Suppressor macrophage (primary cell): ENCODE data around the gene STX4.

Experiments used
- DNase-seq, 4 experiments: peaks; one replicate each; pipeline ENCODE4 v3.0.0-alpha.2; 2020 to 2022
- total RNA-seq, 17 experiments: gene quantifications; one replicate each; lab custom pipeline; 2026; ENCODE audit warnings: mixed read lengths in 6 of 17, inconsistent platforms in 3 of 17; lab: John Stamatoyannopoulos, UW

Gene STX4
- 54.3 to 169 (median 95.6) reads per million in 17 experiments for total RNA-seq

DNA sequence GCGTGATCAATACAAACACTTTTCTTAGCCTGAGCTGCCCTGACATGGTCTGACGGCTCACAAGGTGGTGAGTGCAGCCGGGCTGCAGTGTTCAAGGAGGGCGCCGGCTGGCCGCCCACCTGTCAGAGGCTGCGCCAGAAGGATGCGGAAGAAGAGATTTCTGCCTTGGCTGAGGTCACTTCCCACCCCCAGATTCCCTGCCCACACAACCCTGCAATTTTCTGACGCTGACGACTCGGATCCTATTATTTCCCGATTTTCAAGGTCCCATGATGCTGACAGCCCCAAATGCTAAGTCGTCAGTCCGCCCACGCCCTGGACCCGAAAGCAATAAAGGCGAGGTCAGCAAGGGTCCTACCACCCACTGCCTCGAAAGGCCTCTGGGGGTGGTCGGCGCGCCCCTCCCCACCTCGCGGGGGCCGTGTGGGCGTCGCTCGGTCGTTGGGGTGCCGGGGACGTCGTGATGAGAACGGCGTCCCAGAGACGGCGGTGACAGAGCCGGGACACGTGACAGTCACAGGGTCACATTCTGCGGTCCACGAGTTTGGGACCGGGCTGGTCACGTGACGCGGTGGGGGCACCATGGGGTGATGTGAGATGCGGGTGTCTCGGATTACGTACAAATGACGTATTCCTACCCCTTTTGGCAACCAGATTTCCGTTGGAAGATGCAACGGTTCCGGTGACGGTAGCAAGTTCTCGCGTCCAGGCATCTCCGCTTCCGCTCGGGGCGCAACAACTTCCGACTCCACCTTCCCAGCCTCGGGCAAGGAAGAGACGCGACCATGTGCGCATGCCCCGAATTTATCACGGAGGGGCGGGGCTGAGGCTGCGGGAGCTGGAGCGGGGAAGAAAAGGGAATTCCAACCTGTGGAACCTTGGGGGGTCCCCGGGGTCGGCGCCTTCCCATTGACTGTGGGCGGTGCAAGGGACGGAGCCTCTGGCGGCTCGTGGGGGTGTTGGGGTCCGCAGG, at the start of gene STX4:
STX4 (plus strand) TSS at position 823 of the 973 bp plus-strand sequence. CDS start 248 bp downstream, outside the sequence.
- DNase-seq = peak; percentile 98 to 100 (median 99)

- DNase-seq = no peak
These were observed 49.3 kb upstream of the STX4 start for GRCh38 chr16:30983898-30984610.

DNA sequence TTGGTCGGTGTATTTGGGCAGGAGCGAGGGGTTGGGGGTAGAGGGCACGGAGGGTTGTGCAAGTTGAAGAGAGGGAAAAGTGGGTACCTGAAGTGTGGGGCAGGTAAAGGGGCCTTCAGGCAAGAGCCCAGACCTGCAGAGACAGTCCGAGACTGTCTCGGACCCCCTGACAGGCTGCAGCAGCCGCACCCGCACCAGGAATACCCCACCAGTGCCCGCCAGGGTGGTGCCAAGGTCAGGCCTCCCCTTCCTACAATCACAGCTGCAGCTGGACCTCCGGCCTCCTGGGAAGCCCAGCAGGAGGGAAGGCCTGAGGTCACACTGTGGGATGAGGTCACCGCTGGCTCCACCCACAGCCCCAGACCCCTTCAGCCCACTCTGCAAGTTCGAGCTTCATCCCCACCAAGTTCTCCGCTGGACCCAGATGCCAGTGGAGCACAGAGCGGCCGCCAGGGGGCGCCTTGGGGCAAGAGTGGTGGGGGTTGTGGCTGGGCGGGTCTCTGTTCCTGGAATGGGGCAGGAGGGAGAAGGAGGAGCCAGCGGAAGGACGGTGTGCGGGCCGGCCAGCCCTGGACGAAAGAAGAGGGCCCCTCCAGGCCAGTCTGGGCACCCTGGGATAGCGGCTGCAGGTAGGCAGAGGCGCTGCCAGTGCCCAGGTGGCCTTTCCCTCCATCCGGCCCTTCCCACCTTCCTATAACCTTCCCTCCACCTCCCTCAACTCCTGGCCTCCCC, 48.5 kb upstream of the STX4 start, which contains the start of gene HSD3B7:
HSD3B7 (plus strand) TSS at position 539 of the 732 bp plus-strand sequence. CDS start 452 bp downstream, outside the sequence.
- DNase-seq = peak; percentile 87 to 96 (median 94)

DNA sequence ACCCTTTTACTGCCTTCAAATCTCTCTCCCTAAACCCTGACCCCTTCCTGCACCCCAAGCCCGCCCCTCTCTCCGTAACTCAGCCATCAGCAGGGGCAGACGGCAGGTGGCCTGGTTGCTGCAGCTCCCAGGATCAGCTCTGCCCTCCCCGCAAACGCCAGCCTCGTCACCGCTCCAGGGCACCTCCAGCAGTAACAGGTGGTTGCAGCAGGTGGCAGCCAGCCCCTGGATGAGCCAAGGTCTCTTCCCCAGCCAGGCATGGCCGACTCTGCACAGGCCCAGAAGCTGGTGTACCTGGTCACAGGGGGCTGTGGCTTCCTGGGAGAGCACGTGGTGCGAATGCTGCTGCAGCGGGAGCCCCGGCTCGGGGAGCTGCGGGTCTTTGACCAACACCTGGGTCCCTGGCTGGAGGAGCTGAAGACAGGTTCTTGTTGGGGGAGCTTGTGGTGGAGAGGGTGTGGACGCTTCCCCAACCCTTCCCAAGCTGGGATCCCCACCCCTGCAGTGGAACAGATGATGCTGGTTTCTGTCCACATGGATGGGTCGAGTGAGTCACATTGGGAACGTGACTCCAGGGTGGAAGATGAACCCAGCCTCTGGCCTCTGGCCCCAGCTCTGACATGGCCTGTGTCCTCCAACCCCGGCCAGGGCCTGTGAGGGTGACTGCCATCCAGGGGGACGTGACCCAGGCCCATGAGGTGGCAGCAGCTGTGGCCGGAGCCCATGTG, 47.8 kb upstream of the STX4 start:
- DNase-seq = peak in 2 of 4 experiments; percentile 42 to 51

DNA sequence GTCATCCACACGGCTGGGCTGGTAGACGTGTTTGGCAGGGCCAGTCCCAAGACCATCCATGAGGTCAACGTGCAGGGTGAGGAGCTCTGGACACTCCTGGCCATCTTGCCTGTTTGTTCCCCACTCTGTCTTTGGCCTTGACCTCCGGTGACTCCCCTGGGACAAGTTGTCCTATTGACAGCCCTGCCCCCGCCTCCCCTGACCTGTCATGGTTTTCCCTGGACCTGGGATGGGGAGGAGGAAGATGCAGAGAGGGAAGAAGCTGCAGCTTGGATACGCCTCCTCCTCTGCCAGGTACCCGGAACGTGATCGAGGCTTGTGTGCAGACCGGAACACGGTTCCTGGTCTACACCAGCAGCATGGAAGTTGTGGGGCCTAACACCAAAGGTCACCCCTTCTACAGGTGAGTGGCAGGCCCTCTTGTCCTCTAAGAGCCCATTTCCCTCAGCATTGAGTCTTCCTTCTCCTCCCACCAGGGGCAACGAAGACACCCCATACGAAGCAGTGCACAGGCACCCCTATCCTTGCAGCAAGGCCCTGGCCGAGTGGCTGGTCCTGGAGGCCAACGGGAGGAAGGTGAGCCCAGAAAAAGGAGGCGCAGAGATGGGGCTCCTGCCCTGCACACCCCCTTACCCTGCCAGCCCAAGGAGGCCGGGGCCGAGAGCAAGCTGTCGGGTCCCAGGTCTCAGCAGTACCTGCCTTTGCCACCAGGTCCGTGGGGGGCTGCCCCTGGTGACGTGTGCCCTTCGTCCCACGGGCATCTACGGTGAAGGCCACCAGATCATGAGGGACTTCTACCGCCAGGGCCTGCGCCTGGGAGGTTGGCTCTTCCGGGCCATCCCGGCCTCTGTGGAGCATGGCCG, 47.0 kb upstream of the STX4 start:
- no peak for DNase-seq

DNA sequence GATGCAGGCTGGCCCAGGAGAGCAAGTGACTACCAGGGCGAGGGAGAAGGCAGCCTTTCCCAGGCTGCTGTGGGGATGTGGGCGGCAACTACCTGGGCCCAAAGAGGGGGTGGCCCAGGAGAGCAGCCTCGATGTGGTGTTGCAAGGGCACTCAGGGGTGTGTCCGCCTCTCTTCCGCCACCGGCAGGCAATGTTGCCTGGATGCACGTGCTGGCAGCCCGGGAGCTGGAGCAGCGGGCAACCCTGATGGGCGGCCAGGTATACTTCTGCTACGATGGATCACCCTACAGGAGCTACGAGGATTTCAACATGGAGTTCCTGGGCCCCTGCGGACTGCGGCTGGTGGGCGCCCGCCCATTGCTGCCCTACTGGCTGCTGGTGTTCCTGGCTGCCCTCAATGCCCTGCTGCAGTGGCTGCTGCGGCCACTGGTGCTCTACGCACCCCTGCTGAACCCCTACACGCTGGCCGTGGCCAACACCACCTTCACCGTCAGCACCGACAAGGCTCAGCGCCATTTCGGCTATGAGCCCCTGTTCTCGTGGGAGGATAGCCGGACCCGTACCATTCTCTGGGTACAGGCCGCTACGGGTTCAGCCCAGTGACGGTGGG, 45.7 kb upstream of the STX4 start:
- no peak for DNase-seq

- no peak for DNase-seq
These were observed 43.8 kb upstream of the STX4 start for GRCh38 chr16:30989469-30990047.

- DNase-seq = no peak
These were observed 43.3 kb upstream of the STX4 start for GRCh38 chr16:30990105-30990504.

GRCh38 chr16:30991052-30991451, 42.3 kb upstream of the STX4 start:
- DNase-seq = no peak

DNA sequence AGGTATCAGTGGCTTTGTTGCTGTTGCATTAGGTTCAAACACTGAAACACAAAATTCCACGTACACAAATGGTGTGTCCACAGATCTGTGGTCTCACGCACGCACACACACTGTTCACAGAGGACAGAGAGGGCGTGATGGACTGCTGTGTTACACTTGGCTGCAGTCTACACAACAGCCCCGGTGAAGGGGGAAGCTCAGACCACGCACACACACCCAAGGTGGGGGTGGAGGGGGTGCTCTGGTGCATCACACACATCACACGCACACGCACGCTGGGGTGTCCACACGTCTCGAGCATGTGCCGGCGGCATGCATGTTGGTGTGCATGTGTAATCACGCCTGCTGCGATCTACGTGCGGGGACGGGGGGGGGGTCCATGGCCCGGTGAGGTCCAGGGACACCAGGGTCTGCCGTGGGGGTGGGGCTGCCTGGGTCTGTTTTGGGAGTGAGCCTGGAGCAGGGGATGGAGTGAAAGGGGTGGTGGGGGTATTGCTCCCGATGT, 41.0 kb upstream of the STX4 start:
- no peak for DNase-seq

DNA sequence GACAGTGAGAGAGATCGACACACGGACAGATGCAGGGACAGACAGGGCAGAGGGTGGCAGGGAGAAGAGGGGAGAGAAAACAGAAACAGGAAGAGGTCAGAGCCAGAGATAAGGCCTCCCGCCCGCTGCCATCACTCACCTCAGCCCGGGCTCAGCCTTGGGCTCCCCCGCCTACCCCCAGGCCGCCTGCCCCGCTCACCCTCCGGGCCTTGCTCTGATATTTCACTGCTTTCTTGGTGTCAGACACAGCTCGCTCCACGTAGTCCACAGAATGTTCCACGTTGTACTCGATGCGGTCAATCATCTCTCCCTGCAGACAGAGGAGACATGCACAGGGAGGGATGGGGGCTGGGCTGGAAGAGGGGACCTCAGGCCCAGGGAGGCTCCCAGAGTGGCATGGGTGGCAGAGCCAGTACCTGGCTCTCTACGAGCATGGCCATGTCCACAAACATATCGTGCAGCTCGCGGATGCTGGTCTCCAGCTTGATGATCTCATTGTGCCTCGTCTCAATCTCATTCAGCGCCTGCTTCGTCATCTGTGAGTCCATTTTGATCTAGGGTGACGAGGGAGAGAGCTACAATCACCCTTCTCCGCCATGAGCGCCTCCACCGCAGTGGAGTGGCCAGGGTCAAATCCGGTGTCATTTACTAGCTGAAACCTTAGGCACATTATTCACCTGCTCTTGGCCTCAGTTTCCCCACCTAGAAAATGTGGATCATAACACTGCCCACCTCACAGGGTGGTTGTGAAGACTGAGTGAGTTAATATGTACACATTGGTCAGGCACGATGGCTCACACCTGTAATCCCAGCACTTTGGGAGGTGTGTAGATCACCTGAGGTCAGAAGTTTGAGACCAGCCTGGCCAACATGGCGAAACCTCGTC, 40.2 kb upstream of the STX4 start:
- peak in 1 of 4 experiments; percentile 28 for DNase-seq

GRCh38 chr16:30995927-30996323, 37.4 kb upstream of the STX4 start:
- no peak for DNase-seq

GRCh38 chr16:30996324-30996984, 36.9 kb upstream of the STX4 start:
- peak in 1 of 4 experiments; percentile 34 for DNase-seq

GRCh38 chr16:30996985-30997724, 36.2 kb upstream of the STX4 start:
- DNase-seq = peak; percentile 87 to 97 (median 93)

- DNase-seq = no peak
These were observed 35.3 kb upstream of the STX4 start for GRCh38 chr16:30997725-30998711.
